K562 (cell line): Measurements from ENCODE around the gene NPAS2. TPM values are rescaled to one million over a fixed set of nuclear protein-coding genes. Genes with fewer than 3 reads are reported as not detected.

Source experiments
- ATF1 ChIP-seq, 2 experiments: fragments of 450-650 bp in 1 of 2; IDR thresholded peaks; 2 replicates each; pipeline ENCODE4 v1.6.1; 2016; ENCODE audit warnings: missing compliant biosample characterization in 1 of 2, missing genetic modification characterization in 1 of 2
- C11orf30 ChIP-seq: fragments of 450-650 bp; IDR thresholded peaks from 2 replicates; pipeline ENCODE4 v1.6.1; 2016; ENCODE audit warnings: low read depth, mild to moderate bottlenecking
- GTF2F1 ChIP-seq: IDR thresholded peaks from 2 replicates; pipeline ENCODE4 v1.6.1; 2011; ENCODE audit warnings: low read depth, low read length, improper control_type of control experiment
- HSF4 ChIP-seq: fragments of 250-450 bp; sonication (Bioruptor Pico); IDR thresholded peaks from 2 replicates; pipeline ENCODE4 v2.1.2; 2022; ENCODE audit warnings: mild to moderate bottlenecking, moderate library complexity, borderline replicate concordance
- ZNF347 ChIP-seq: fragments of 450-650 bp; formaldehyde crosslinking; IDR thresholded peaks from 2 replicates; pipeline ENCODE4 v1.4.0; 2020; ENCODE audit warnings: low read depth, mild to moderate bottlenecking, moderate library complexity
- polyA plus RNA-seq, 8 experiments: library from polyadenylated mRNA; depleted of rRNA in 4 of 8; stranded (reverse) in 5 of 8; unstranded in 3 of 8; fragments of >200 nt; fragmentation: Nextera tagmentation in 2 of 8; fragmentation: Illumina TruSeq in 1 of 8; extraction: Ambion mirVana in 2 of 8; extraction: Trizol in 1 of 8; gene quantifications; 2 replicates each; pipeline versions ENCODE4 v1.2.1 to v1.2.3, GENCODE V29; 2011 to 2014; ENCODE audit warnings: inconsistent platforms in 1 of 8, missing spikeins in 1 of 8
- total RNA-seq, 7 experiments: library from RNA; depleted of rRNA in 6 of 7; stranded (reverse); fragments of >200 nt in 6 of 7; fragmentation: Illumina TruSeq in 2 of 7; extraction: Trizol in 2 of 7; gene quantifications; 2 replicates each; pipeline versions ENCODE4 v1.2.1 to v1.2.3, GENCODE V29; 2011 to 2021; ENCODE audit warnings: low replicate concordance in 1 of 7
- TF ChIP-seq, protein P1 (sequence below): fragments of 250-450 bp; sonication (Bioruptor Pico); IDR thresholded peaks from 2 replicates; pipeline ENCODE4 v1.4.0; 2020; ENCODE audit warnings: mild to moderate bottlenecking, moderate library complexity, borderline replicate concordance

The NPAS2 gene
- total and polyA plus RNA-seq, 9 of the 15 experiments (the other 6 are each of a cell fraction or from before 2014, with no cell fraction given), result 0.06 to 0.29 (median 0.07) TPM; not detected in 5

DNA sequence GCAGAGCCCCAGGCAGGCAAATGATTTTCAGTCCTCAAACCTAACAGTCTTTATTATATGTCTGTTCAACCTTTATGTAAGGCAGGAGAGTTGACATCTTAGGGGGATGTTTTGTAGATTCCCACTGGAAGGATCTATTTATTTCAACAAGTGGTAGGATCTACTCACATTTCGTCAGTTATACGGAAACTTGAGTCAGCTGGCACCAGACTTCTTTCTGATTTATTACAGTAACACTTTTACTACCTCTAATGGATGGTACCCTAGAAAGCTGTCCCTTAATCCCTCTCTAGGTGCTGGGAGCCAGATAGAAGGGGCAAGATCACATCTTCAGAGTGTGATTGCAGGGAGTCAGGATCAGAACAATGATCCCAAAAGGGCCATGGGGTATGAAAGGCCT is 180.1 kb downstream of the NPAS2 start (continued):
- TF ChIP-seq, protein P1, sequence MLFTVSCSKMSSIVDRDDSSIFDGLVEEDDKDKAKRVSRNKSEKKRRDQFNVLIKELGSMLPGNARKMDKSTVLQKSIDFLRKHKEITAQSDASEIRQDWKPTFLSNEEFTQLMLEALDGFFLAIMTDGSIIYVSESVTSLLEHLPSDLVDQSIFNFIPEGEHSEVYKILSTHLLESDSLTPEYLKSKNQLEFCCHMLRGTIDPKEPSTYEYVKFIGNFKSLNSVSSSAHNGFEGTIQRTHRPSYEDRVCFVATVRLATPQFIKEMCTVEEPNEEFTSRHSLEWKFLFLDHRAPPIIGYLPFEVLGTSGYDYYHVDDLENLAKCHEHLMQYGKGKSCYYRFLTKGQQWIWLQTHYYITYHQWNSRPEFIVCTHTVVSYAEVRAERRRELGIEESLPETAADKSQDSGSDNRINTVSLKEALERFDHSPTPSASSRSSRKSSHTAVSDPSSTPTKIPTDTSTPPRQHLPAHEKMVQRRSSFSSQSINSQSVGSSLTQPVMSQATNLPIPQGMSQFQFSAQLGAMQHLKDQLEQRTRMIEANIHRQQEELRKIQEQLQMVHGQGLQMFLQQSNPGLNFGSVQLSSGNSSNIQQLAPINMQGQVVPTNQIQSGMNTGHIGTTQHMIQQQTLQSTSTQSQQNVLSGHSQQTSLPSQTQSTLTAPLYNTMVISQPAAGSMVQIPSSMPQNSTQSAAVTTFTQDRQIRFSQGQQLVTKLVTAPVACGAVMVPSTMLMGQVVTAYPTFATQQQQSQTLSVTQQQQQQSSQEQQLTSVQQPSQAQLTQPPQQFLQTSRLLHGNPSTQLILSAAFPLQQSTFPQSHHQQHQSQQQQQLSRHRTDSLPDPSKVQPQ (CRISPR knock-in tag), result no peak
- TF ChIP-seq ZNF347 (CRISPR knock-in tag) (no peak), ATF1 (CRISPR knock-in tag; IDR thresholded peaks at IDR 0.05) (no peak), ATF1 (tag; IDR thresholded peaks at IDR 0.05) (no peak), HSF4 (CRISPR knock-in tag) (no peak), C11orf30 (no peak), GTF2F1 (no peak)
